Amniotic stem cell (primary cell): ENCODE data around the gene FAXDC2.

Source experiments
- DNase-seq: peaks from one replicate; lab custom pipeline; 2025; lab: John Stamatoyannopoulos, UW

FAXDC2 gene

GRCh38 chr5:154850255-154851062, at the start of gene FAXDC2:
Gene FAXDC2 (minus strand): TSS chr5:154850603. CDS start chr5:154838178, 12,425 bp downstream.
- peak; percentile 72 for DNase-seq

GRCh38 chr5:154900066-154900465, 49.7 kb upstream of the FAXDC2 start:
- no peak for DNase-seq

- no peak for DNase-seq
Observed at GRCh38 chr5:154899151-154899816, 48.9 kb upstream of the FAXDC2 start.

GRCh38 chr5:154898210-154898609, 47.8 kb upstream of the FAXDC2 start:
- no peak for DNase-seq

GRCh38 chr5:154896562-154897165, 46.3 kb upstream of the FAXDC2 start:
- no peak for DNase-seq

- no peak for DNase-seq
Observed at GRCh38 chr5:154895606-154896561, 45.5 kb upstream of the FAXDC2 start.

- DNase-seq: no peak
Observed at GRCh38 chr5:154893381-154893780, 43.0 kb upstream of the FAXDC2 start.

- no peak for DNase-seq
Observed at GRCh38 chr5:154892369-154892771, 42.0 kb upstream of the FAXDC2 start.

- DNase-seq: no peak
Observed at GRCh38 chr5:154885439-154885838, 35.0 kb upstream of the FAXDC2 start.

- no peak for DNase-seq
Observed at GRCh38 chr5:154884424-154884823, 34.0 kb upstream of the FAXDC2 start.

GRCh38 chr5:154881986-154882385, 31.6 kb upstream of the FAXDC2 start:
- no peak for DNase-seq

- no peak for DNase-seq
Observed at GRCh38 chr5:154878642-154879335, 28.4 kb upstream of the FAXDC2 start.

- DNase-seq: no peak
Observed at GRCh38 chr5:154873791-154874331, 23.5 kb upstream of the FAXDC2 start.

- DNase-seq: no peak
Observed at GRCh38 chr5:154871734-154872133, 21.3 kb upstream of the FAXDC2 start.

- no peak for DNase-seq
Observed at GRCh38 chr5:154868702-154869101, 18.3 kb upstream of the FAXDC2 start.

- no peak for DNase-seq
Observed at GRCh38 chr5:154866841-154867240, 16.4 kb upstream of the FAXDC2 start.

- no peak for DNase-seq
Observed at GRCh38 chr5:154865466-154866184, 15.2 kb upstream of the FAXDC2 start.

- no peak for DNase-seq
Observed at GRCh38 chr5:154863291-154864080, 13.1 kb upstream of the FAXDC2 start.

- no peak for DNase-seq
Observed at GRCh38 chr5:154862766-154863165, 12.4 kb upstream of the FAXDC2 start.
